Subcutaneous adipose tissue (tissue), 4 donors: Measurements from ENCODE around the gene AFG1L. TPM values are rescaled to one million over a fixed set of nuclear protein-coding genes. Genes with fewer than 3 reads are reported as not detected.

Source experiments
- total RNA-seq, 4 donors: library from RNA; depleted of rRNA; stranded (reverse); fragments of >200 nt; gene quantifications; one replicate each; pipeline ENCODE4 v1.1.0, GENCODE V29; 2016
- TF ChIP-seq, protein P1 (sequence below): fragments of 450-650 bp; IDR thresholded peaks from one replicate; pipeline ENCODE4 v1.5.1; 2016; ENCODE audit warnings: low read depth, mild to moderate bottlenecking, control low read depth, antibody characterized with exemption, moderate library complexity

AFG1L gene
- total RNA-seq, 4 donors from 2014 or later, result 1.9 to 4.4 (median 2.9) TPM

GRCh38 chr6:108312605-108313004 lies 17.8 kb downstream of the AFG1L start:
- TF ChIP-seq, protein P1, sequence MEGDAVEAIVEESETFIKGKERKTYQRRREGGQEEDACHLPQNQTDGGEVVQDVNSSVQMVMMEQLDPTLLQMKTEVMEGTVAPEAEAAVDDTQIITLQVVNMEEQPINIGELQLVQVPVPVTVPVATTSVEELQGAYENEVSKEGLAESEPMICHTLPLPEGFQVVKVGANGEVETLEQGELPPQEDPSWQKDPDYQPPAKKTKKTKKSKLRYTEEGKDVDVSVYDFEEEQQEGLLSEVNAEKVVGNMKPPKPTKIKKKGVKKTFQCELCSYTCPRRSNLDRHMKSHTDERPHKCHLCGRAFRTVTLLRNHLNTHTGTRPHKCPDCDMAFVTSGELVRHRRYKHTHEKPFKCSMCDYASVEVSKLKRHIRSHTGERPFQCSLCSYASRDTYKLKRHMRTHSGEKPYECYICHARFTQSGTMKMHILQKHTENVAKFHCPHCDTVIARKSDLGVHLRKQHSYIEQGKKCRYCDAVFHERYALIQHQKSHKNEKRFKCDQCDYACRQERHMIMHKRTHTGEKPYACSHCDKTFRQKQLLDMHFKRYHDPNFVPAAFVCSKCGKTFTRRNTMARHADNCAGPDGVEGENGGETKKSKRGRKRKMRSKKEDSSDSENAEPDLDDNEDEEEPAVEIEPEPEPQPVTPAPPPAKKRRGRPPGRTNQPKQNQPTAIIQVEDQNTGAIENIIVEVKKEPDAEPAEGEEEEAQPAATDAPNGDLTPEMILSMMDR, result no peak

DNA sequence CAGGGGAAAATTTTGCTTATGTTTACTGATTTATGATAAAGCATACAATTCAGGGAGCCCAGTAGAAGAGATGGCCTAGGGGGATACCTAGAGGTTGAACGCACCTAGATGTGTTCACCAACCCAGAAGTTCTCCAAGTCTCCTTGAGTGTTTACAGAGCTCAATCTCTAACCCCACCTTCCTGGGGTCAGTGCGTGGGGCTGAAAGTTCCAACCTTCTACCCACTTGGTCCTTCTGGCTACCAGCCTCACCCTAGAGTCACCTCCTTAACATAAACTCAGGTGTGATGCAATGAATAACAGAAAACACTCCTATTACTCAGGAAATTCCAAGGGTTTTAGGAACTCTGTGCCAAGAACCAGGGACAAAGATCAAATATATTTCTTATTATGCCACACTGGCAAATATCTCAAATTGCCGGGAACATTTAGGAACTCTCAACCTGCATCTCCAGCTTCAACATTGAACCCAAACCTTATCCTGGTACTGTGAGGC lies 26.4 kb downstream of the AFG1L start:
- TF ChIP-seq, protein P1, result no peak

DNA sequence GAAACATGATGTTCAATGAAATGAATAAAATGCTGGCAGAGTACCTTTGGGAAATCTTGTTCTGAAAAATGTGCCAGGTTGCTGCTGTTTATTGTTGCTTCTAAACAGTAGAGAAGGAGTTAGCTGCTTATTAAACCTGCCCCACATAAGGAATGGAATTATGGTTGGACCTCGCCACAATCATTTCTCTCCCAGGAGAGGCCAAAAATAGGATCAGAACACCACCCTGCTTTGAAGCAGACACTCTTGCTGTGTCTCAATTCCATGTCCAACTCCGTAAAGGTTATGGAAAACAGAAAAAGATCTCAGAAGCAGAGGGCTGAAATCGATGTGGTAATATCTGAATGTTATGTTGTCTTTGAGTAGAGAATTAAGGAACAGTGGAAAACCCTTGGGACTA lies 27.9 kb downstream of the AFG1L start:
- TF ChIP-seq, protein P1, result no peak

DNA sequence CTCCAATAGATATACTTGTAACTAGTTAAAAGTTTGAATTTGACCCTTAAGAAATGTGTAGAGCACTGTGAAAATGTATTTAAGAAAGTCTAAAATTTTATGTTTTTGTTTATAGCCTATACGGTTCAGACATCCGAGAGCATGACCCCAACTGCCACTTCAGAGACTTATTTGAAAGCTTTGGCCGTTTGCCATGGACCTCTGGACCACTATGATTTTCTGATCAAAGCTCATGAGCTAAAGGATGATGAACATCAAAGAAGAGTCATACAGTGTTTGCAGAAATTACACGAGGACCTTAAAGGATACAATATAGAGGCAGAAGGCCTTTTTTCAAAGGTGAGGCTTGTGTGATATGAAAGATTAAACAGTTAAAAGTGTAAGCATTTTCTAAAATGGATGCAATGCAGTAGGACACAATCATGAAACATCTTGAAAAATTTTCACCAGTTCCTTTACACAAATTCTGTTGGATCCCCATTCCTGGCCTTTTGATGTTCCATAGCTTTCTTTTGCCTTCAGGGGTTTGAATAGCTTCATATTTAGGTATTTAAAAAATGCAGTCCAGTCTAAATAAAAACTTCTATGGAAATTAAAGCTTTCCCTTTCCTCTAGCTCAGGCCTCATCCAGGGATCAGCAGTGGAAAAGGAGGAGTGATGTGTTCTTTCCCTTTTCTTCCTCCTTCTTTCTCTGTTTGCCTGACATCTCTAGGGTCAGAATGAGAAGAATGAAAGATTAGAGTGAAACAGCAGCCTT lies 29.0 kb downstream of the AFG1L start:
- TF ChIP-seq, protein P1, result no peak

DNA sequence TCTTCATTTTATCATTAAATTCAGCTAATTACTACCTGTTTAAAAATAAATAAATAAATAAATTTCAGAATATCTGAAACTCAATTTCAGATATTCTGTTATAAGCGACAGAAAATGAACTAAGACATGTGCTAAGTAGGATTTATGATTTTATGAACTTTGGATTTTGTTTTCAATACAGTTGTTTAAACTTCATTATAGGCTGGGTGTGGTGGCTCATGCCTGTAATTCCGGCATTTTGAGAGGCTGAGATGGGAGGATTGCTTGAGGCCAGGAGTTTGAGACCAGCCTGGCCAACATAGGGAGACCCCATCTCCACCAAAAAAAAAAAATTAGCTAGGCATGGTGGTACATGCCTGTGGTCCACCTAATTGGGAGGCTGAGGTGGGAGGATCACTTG lies 36.0 kb downstream of the AFG1L start:
- TF ChIP-seq, protein P1, result no peak

DNA sequence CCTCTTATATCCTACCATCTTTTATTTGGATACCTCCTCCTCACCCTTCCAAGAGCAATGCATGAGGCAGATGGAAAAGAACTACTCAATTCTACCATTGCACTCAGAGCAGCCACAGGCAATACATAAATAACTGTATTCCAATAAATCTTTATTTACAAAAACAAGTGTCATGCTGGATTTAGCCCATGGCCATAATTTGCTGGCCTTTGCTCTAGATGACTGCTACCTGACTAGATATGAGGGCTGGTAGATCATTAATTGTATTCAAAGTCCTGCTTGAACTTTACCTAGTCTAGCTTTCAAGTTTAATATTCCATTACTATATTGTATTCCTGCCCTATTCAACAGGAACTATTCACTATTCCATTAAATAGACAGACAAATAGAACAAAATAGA lies 37.1 kb downstream of the AFG1L start:
- TF ChIP-seq, protein P1, result no peak

DNA sequence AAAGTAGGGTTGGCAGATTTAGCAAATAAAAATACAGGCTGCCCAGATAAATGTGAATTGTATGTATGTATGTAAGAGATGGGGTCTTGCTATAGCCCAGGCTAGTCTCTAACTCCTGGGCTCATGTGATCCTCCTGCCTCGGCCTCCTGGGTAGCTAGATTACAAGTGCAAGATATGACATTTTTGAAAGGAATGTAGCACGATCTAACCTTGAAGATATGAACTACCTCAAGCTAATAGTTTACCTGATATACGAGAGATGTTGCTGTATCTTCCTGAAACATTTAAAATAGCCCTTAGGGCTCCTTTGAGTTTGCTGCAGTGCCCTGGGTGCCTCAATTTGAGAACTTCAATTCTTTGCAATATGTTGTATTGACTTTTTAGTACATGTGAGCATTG lies 42.1 kb downstream of the AFG1L start:
- TF ChIP-seq, protein P1, result no peak
